Gastrocnemius medialis (tissue), 4 donors: ENCODE results near the gene TUT4.

Experiments
- POLR2A ChIP-seq, 2 donors: fragments of 450-650 bp; IDR thresholded peaks; one replicate each; pipeline ENCODE4 v1.6.1; 2017; ENCODE audit warnings: antibody characterized with exemption in 2 of 2, mild to moderate bottlenecking in 2 of 2, moderate library complexity in 2 of 2
- TF ChIP-seq, protein P1 (sequence below), 5 experiments: fragments of 450-650 bp in 3 of 5; fragments of 200-600 bp in 2 of 5; sonication (generic) in 2 of 5; IDR thresholded peaks in 4 of 5; conservative IDR thresholded peaks in 1 of 5; 1 replicate in 4 of 5; 2 replicates in 1 of 5; pipeline ENCODE4 v1.5.1; 2016 to 2019; ENCODE audit warnings: antibody characterized with exemption in 5 of 5, mild to moderate bottlenecking in 3 of 5, moderate library complexity in 3 of 5

DNA sequence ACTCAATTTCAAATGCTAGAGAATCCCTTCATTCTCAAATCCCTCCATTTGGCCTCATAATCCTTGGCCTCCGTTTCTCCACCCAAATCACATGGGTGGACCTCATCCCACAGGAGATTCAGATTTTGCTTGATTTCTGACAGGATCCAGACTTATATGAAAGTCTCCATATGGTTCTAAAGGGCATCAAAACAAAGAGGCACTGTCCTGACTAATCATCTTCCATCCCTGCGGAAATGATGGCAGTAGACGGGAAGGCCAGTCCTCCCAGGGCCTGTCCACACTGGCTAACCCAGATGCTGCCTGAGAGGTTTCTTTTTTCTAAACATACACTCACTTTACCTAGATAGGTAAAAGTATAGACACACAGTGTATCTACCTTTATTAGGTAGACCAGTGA lies 167.5 kb downstream of the TUT4 start:
- TF ChIP-seq, protein P1, sequence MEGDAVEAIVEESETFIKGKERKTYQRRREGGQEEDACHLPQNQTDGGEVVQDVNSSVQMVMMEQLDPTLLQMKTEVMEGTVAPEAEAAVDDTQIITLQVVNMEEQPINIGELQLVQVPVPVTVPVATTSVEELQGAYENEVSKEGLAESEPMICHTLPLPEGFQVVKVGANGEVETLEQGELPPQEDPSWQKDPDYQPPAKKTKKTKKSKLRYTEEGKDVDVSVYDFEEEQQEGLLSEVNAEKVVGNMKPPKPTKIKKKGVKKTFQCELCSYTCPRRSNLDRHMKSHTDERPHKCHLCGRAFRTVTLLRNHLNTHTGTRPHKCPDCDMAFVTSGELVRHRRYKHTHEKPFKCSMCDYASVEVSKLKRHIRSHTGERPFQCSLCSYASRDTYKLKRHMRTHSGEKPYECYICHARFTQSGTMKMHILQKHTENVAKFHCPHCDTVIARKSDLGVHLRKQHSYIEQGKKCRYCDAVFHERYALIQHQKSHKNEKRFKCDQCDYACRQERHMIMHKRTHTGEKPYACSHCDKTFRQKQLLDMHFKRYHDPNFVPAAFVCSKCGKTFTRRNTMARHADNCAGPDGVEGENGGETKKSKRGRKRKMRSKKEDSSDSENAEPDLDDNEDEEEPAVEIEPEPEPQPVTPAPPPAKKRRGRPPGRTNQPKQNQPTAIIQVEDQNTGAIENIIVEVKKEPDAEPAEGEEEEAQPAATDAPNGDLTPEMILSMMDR (IDR thresholded peaks at IDR 0.05 in 4 of 5, conservative IDR thresholded peaks at IDR 0.05 in 1 of 5): no peak
- TF ChIP-seq POLR2A (IDR thresholded peaks at IDR 0.05): no peak
